Chondrocyte (in vitro differentiated cells): Measurements from ENCODE around the gene FOXP1. TPM values are rescaled to one million over a fixed set of nuclear protein-coding genes. Genes with fewer than 3 reads are reported as not detected.

Experiments
- DNase-seq: peaks from one replicate; pipeline ENCODE4 v3.0.0; 2021; ENCODE audit warnings: mixed read lengths, low spot score
- H3K27ac Mint-ChIP-seq: one replicate; pipeline ENCODE4 v1.8.0; 2021; ENCODE audit warnings: mild to moderate bottlenecking, moderate library complexity, mixed read lengths; ENCODE audit not compliant: unreplicated experiment
- H3K27me3 Mint-ChIP-seq: 2 replicates; pipeline ENCODE4 v1.8.0; 2021; ENCODE audit warnings: low read depth, mixed read lengths
- H3K36me3 Mint-ChIP-seq: 2 replicates; pipeline ENCODE4 v1.8.0; 2021; ENCODE audit warnings: low read depth, mixed read lengths
- H3K4me1 Mint-ChIP-seq: 2 replicates; pipeline ENCODE4 v1.8.0; 2021; ENCODE audit warnings: low read depth, mild to moderate bottlenecking, mixed read lengths
- H3K4me3 Mint-ChIP-seq: one replicate; pipeline ENCODE4 v1.8.0; 2021; ENCODE audit warnings: mild to moderate bottlenecking, moderate library complexity, mixed read lengths; ENCODE audit not compliant: unreplicated experiment
- H3K9me3 Mint-ChIP-seq: 2 replicates; pipeline ENCODE4 v1.8.0; 2021; ENCODE audit warnings: low read depth, mixed read lengths
- total RNA-seq: library from RNA; stranded (reverse); gene quantifications from 3 replicates; pipeline ENCODE4 v1.2.1, GENCODE V29; 2021
- TF ChIP-seq, protein P1 (sequence below): fragments of 200-600 bp; sonication (generic); IDR thresholded peaks from 2 replicates; pipeline ENCODE4 v1.5.0; 2021; ENCODE audit warnings: antibody characterized with exemption, mild to moderate bottlenecking, moderate library complexity

The FOXP1 gene
- total RNA-seq, 1 donor from 2014 or later, result 206 TPM

DNA sequence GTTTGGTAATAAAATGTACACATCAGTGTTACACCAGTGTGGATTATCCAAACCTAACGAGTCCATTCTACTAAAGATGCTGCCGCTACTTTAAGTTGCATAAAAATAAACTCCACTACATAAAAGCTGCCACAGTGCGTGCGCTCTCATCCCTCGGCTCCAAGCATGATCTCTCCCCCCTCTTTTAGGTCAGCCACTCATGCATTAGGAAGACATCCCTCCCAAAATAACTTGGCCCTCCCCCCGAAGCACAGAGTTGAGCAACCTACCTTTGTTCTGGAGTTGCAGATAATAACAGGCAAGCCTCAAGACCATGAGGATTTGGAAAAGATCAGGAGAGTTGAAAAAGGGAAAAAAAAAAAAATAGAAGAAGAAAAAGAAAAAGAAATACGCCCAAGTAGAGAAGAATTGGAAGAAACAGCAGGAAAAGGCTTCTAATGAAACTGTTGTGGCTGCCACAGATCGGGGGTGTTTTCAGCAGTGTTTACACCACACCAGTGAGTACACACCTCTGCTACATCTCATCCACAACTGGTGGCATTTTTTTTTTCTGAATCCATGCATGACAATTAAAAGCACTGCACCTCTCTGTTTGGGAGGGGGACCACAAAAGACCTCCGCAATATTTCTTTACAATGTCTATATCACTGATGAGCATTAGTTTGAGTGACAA lies 339.2 kb downstream of the FOXP1 start:
- DNase-seq, result no peak
- Mint-ChIP-seq H3K4me1 (peaks cover 93% of the 10 kb centered on the region), H3K27me3 (no peaks in the 10 kb centered on the region), H3K36me3 (peaks cover 2% of the 10 kb centered on the region), H3K4me3 (peak overlapping the region; percentile 68), H3K9me3 (no peaks in the 10 kb centered on the region), H3K27ac (peak overlapping the region; percentile 97)
- TF ChIP-seq, protein P1, sequence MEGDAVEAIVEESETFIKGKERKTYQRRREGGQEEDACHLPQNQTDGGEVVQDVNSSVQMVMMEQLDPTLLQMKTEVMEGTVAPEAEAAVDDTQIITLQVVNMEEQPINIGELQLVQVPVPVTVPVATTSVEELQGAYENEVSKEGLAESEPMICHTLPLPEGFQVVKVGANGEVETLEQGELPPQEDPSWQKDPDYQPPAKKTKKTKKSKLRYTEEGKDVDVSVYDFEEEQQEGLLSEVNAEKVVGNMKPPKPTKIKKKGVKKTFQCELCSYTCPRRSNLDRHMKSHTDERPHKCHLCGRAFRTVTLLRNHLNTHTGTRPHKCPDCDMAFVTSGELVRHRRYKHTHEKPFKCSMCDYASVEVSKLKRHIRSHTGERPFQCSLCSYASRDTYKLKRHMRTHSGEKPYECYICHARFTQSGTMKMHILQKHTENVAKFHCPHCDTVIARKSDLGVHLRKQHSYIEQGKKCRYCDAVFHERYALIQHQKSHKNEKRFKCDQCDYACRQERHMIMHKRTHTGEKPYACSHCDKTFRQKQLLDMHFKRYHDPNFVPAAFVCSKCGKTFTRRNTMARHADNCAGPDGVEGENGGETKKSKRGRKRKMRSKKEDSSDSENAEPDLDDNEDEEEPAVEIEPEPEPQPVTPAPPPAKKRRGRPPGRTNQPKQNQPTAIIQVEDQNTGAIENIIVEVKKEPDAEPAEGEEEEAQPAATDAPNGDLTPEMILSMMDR, result no peak

DNA sequence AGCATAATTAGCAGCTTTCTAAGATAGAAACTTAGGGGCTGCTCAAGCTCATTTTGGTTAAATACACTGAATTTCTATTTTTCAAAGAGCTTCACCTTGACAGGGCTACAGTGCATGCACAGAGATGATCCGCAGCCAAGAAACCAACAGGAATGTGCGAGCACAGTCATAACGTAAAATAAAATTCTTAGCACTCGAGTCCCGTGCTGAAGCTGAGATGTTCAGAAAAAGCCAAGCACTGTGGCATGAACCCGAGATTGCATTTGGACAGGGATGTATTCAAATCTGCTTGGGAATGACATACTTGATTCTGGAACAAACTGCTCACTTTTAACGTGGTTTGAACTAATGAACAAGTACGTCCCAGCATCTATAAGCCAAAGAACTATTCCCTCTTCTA lies 340.3 kb downstream of the FOXP1 start:
- Mint-ChIP-seq H3K27me3 (no peaks in the 10 kb centered on the region), H3K36me3 (peaks cover 2% of the 10 kb centered on the region), H3K4me3 (peak overlapping the region; percentile 68), H3K4me1 (peaks cover 91% of the 10 kb centered on the region), H3K27ac (peak overlapping the region; percentile 97), H3K9me3 (peaks cover 2% of the 10 kb centered on the region)
- DNase-seq, result no peak
- TF ChIP-seq, protein P1, result no peak

DNA sequence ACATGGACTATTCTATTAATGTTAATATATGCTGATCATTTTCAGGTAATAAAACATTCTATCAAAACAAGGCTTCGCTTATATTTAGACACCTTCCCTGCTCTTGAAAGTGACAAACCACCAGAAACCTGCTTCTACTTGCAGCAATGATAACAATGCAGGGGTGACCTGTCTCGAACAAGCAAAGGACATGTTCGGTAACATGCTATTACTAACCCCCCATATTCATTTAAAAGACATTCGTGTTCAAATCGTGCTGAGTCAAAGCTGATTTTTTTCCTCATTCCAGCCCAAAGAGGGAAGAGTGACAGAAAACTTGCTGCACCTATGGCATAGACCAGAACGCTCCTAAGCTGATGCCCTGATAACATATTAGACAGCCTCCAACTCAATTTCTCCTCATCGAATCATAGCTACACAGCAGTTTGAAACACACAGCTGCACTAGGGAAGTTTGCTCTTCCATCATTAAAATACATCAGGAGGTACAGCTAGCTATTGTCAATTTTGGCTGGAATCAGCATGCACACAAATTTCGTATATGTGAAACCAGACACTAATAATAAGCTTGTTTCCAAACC lies 341.5 kb downstream of the FOXP1 start:
- Mint-ChIP-seq H3K4me1 (peaks cover 89% of the 10 kb centered on the region), H3K9me3 (peaks cover 2% of the 10 kb centered on the region), H3K36me3 (peaks cover 2% of the 10 kb centered on the region), H3K27ac (peak overlapping the region; percentile 60), H3K27me3 (no peaks in the 10 kb centered on the region), H3K4me3 (peak overlapping the region; percentile 33)
- TF ChIP-seq, protein P1, result no peak
- DNase-seq, result no peak

DNA sequence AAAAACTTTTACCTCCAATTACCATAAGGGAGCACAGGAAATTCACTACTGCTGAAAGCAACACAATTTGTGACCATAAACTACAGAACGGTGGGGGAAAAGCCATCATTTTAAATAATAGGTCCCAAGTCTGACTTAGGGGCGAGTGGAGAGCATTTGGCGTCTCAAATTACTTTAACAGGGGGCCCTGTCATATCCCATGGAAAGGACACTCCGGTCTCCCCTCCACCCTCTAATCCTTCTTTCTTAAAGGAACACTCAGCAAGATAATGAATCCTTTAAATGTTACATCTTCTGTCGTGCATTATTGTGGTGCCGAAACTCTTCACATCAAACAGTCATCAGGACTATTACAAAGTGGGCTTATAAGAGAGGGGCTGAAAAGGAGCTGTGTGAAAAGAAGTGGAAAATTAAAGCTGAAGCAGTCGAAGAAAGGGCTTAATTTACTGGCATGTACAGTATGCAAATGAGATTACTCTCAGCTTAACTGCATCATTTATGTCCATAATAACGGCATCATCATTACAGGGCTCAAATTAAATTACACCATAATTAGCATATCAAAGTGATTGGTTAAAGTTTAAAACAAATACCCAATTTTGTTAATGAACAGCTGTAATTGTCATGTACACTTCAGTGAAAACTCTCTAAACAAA lies 342.2 kb downstream of the FOXP1 start:
- H3K27me3 Mint-ChIP-seq, result no peaks in the 10 kb centered on the region
- TF ChIP-seq, protein P1, result no peak
- no peak for DNase-seq
- H3K4me1 Mint-ChIP-seq, result peaks cover 84% of the 10 kb centered on the region
- peaks cover 2% of the 10 kb centered on the region for H3K36me3 Mint-ChIP-seq
- peaks cover 2% of the 10 kb centered on the region for H3K9me3 Mint-ChIP-seq
- no peak overlapping the region for H3K4me3 Mint-ChIP-seq
- H3K27ac Mint-ChIP-seq, result peak overlapping the region; percentile 41

DNA sequence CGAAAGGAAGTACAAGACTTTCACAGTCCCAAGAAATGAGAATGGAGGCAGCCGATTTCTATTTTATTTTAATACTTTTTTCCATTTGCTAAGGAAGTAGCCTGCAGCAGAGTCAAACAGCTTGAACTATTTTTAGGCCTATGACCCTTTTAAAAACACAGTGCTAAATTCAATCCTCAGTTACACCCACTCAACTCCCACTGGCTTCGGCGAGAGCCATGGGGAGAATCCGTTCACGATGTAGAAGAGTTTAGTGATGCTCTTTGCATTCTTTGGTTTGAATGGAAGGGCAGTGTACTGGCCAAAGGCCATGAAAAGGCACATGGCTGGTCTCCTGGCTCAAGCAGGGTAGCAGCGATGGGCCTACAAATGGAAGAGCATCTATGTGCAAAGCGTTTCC lies 343.5 kb downstream of the FOXP1 start:
- no peak for DNase-seq
- TF ChIP-seq, protein P1, result no peak
- Mint-ChIP-seq H3K27ac (peak overlapping the region; percentile 93), H3K36me3 (peaks cover 2% of the 10 kb centered on the region), H3K4me3 (peak overlapping the region; percentile 24), H3K9me3 (peaks cover 2% of the 10 kb centered on the region), H3K27me3 (no peaks in the 10 kb centered on the region), H3K4me1 (peaks cover 72% of the 10 kb centered on the region)
